H9 (cell line): ENCODE data around the gene CCDC91. TPM values are rescaled to one million over a fixed set of nuclear protein-coding genes. Genes with fewer than 3 reads are reported as not detected.

Source experiments
- DNase-seq: peaks from one replicate; pipeline ENCODE4 v3.0.0-alpha.2; 2017
- H2AFZ ChIP-seq: one replicate; pipeline ENCODE4 v1.6.1; 2013; ENCODE audit warnings: mild to moderate bottlenecking, low read length, control low read depth, moderate library complexity
- H2AK5ac ChIP-seq: 2 replicates; pipeline ENCODE4 v1.6.1; 2013; ENCODE audit warnings: low read length, control low read depth, mixed read lengths; ENCODE audit not compliant: insufficient read length
- H2BK120ac ChIP-seq: one replicate; pipeline ENCODE4 v1.6.1; 2013; ENCODE audit warnings: low read depth, mild to moderate bottlenecking, low read length, control low read depth, inconsistent platforms; ENCODE audit not compliant: poor library complexity, severe bottlenecking
- H2BK12ac ChIP-seq: 2 replicates; pipeline ENCODE4 v1.6.1; 2013; ENCODE audit warnings: low read length, control low read depth, mixed read lengths, low read depth; ENCODE audit not compliant: insufficient read length
- H2BK15ac ChIP-seq: 2 replicates; pipeline ENCODE4 v1.6.1; 2013; ENCODE audit warnings: low read depth, low read length, control low read depth
- H2BK20ac ChIP-seq: one replicate; pipeline ENCODE4 v1.6.1; 2013; ENCODE audit warnings: low read depth, mild to moderate bottlenecking, low read length, control low read depth, inconsistent platforms; ENCODE audit not compliant: poor library complexity, severe bottlenecking
- H2BK5ac ChIP-seq: 2 replicates; pipeline ENCODE4 v1.6.1; 2013; ENCODE audit warnings: low read length, control low read depth, mixed read lengths; ENCODE audit not compliant: insufficient read length
- H3K14ac ChIP-seq: 2 replicates; pipeline ENCODE4 v1.6.1; 2013; ENCODE audit warnings: low read length, control low read depth; ENCODE audit not compliant: insufficient read depth
- H3K18ac ChIP-seq: 2 replicates; pipeline ENCODE4 v1.6.1; 2013; ENCODE audit warnings: low read depth, mild to moderate bottlenecking, mixed read lengths, low read length, control low read depth; ENCODE audit not compliant: insufficient read length
- H3K23ac ChIP-seq: 2 replicates; pipeline ENCODE4 v1.6.1; 2013; ENCODE audit warnings: low read length, control low read depth, mixed read lengths, low read depth; ENCODE audit not compliant: insufficient read length
- H3K23me2 ChIP-seq: 2 replicates; pipeline ENCODE4 v1.6.1; 2013; ENCODE audit warnings: low read depth, mild to moderate bottlenecking, mixed read lengths, low read length, control low read depth; ENCODE audit not compliant: insufficient read length, poor library complexity, severe bottlenecking
- H3K27ac ChIP-seq: 2 replicates; pipeline ENCODE4 v1.5.1; 2013; ENCODE audit warnings: low read length, control low read depth, mixed read lengths, low read depth; ENCODE audit not compliant: insufficient read length
- H3K27me3 ChIP-seq: 2 replicates; pipeline ENCODE4 v1.6.1; 2013; ENCODE audit warnings: low read length, control low read depth, inconsistent platforms; ENCODE audit not compliant: insufficient read depth
- H3K4ac ChIP-seq: 2 replicates; pipeline ENCODE4 v1.6.1; 2013; ENCODE audit warnings: low read depth, mild to moderate bottlenecking, control low read depth, inconsistent platforms, low read length, moderate library complexity
- H3K4me1 ChIP-seq: 2 replicates; pipeline ENCODE4 v1.6.1; 2013; ENCODE audit warnings: low read length, control low read depth, inconsistent platforms; ENCODE audit not compliant: insufficient read depth
- H3K4me2 ChIP-seq: 2 replicates; pipeline ENCODE4 v1.6.1; 2013; ENCODE audit warnings: low read length, control low read depth, mixed read lengths; ENCODE audit not compliant: insufficient read length, insufficient read depth
- H3K56ac ChIP-seq: 2 replicates; pipeline ENCODE4 v1.6.1; 2013; ENCODE audit warnings: low read depth, mild to moderate bottlenecking, mixed read lengths, low read length, control low read depth; ENCODE audit not compliant: insufficient read length
- H3K79me1 ChIP-seq: 2 replicates; pipeline ENCODE4 v1.6.1; 2013; ENCODE audit warnings: low read depth, mild to moderate bottlenecking, moderate library complexity, low read length, control low read depth, inconsistent platforms; ENCODE audit not compliant: insufficient read depth, poor library complexity, severe bottlenecking
- H3K79me2 ChIP-seq: 2 replicates; pipeline ENCODE4 v1.6.1; 2013; ENCODE audit warnings: low read length, control low read depth, inconsistent platforms; ENCODE audit not compliant: insufficient read depth
- H3K9ac ChIP-seq: 2 replicates; pipeline ENCODE4 v1.6.1; 2013; ENCODE audit warnings: low read length, control low read depth, mixed read lengths; ENCODE audit not compliant: insufficient read length; ENCODE audit errors: extremely low read depth
- H3K9me3 ChIP-seq: one replicate; pipeline ENCODE4 v1.6.1; 2013; ENCODE audit warnings: low read depth, low read length, inconsistent platforms; ENCODE audit not compliant: control insufficient read depth
- H3T11ph ChIP-seq: one replicate; pipeline ENCODE4 v1.6.1; 2013; ENCODE audit warnings: mild to moderate bottlenecking, low read length, control low read depth, inconsistent platforms
- H4K20me1 ChIP-seq: one replicate; pipeline ENCODE4 v1.6.1; 2013; ENCODE audit not compliant: control insufficient read depth, insufficient read length, insufficient read depth
- H4K5ac ChIP-seq: 2 replicates; pipeline ENCODE4 v1.6.1; 2013; ENCODE audit warnings: low read depth, mild to moderate bottlenecking, mixed read lengths, low read length, control low read depth; ENCODE audit not compliant: insufficient read length
- H4K8ac ChIP-seq: replicated peaks from 2 replicates; pipeline ENCODE4 v1.6.1; 2013; ENCODE audit warnings: low read length, control low read depth, mixed read lengths, low read depth; ENCODE audit not compliant: insufficient read length
- H4K91ac ChIP-seq: 2 replicates; pipeline ENCODE4 v1.6.1; 2013; ENCODE audit warnings: low read depth, mild to moderate bottlenecking, moderate library complexity, mixed read lengths, low read length, control low read depth; ENCODE audit not compliant: insufficient read length
- H3K27ac Mint-ChIP-seq, 3 experiments: 2 replicates in 2 of 3; 3 replicates in 1 of 3; pipeline ENCODE4 v1.8.0; 2020 to 2021; ENCODE audit warnings: mixed read lengths in 3 of 3, mild to moderate bottlenecking in 1 of 3, moderate library complexity in 1 of 3
- H3K27me3 Mint-ChIP-seq: 2 replicates; pipeline ENCODE4 v1.8.0; 2021; ENCODE audit warnings: low read depth, mild to moderate bottlenecking, moderate library complexity, mixed read lengths
- H3K36me3 Mint-ChIP-seq, 3 experiments: 2 replicates in 2 of 3; 3 replicates in 1 of 3; pipeline ENCODE4 v1.8.0; 2020 to 2021; ENCODE audit warnings: low read depth in 3 of 3, mixed read lengths in 3 of 3; ENCODE audit not compliant: insufficient read depth in 1 of 3
- H3K4me1 Mint-ChIP-seq, 2 experiments: 2 replicates each; pipeline ENCODE4 v1.8.0; 2020; ENCODE audit warnings: mixed read lengths in 2 of 2
- H3K4me3 Mint-ChIP-seq, 2 experiments: 2 replicates in 1 of 2; 3 replicates in 1 of 2; pipeline ENCODE4 v1.8.0; 2020 to 2021; ENCODE audit warnings: mild to moderate bottlenecking in 2 of 2, mixed read lengths in 2 of 2, moderate library complexity in 1 of 2
- H3K9me3 Mint-ChIP-seq, 2 experiments: 2 replicates in 1 of 2; 3 replicates in 1 of 2; pipeline ENCODE4 v1.8.0; 2020; ENCODE audit warnings: mild to moderate bottlenecking in 2 of 2, mixed read lengths in 2 of 2, moderate library complexity in 1 of 2
- CTCF ChIP-seq: fragments of 200-600 bp; sonication (generic); conservative IDR thresholded peaks from 3 replicates; pipeline ENCODE4 v1.8.0; 2021; ENCODE audit warnings: antibody characterized with exemption, mild to moderate bottlenecking
- WGBS: extraction: QIAGEN DNeasy Blood & Tissue Kit; methylation state at CpG from one replicate; pipeline ENCODE4 v1.1.7; 2013; ENCODE audit warnings: missing lambda C conversion rate, low lambda C conversion rate, mixed read lengths; ENCODE audit not compliant: insufficient read length; ENCODE audit errors: extremely low coverage; 5-methylcytosine and 5-hydroxymethylcytosine counted together
- total RNA-seq: library from RNA; stranded (reverse); gene quantifications from 2 replicates; pipeline ENCODE4 v1.2.1, GENCODE V29; 2021

The CCDC91 gene
- total RNA-seq, 1 experiment from 2014 or later = 22.7 TPM

- Histone ChIP-seq H3K4me2 (no peak overlapping the region), H3K56ac (no peak overlapping the region), H2BK15ac (no peak overlapping the region), H3K4me1 (no peaks in the 10 kb centered on the region), H2AFZ (no peak overlapping the region), H2BK12ac (no peak overlapping the region), H3K4ac (no peak overlapping the region), H3K9ac (no peak overlapping the region), H3K79me1 (no peaks in the 10 kb centered on the region), H2BK120ac (no peak overlapping the region), H4K20me1 (no peaks in the 10 kb centered on the region), H2BK20ac (no peak overlapping the region), H4K91ac (no peak overlapping the region), H3K79me2 (no peaks in the 10 kb centered on the region), H3T11ph (no peak overlapping the region), H3K23ac (no peak overlapping the region), H2BK5ac (no peak overlapping the region), H4K8ac (no peak overlapping the region), H3K27ac (no peak overlapping the region), H3K14ac (no peak overlapping the region), H3K18ac (no peak overlapping the region), H3K27me3 (no peaks in the 10 kb centered on the region), H2AK5ac (no peak overlapping the region), H4K5ac (no peak overlapping the region), H3K23me2 (no peaks in the 10 kb centered on the region), H3K9me3 (no peaks in the 10 kb centered on the region)
- no peak for TF ChIP-seq CTCF
- Mint-ChIP-seq H3K27ac (peak overlapping the region in 1 of 3 experiments; percentile 50; a peak in 1 of 7 replicates), H3K9me3 (no peaks in the 10 kb centered on the region), H3K27me3 (no peaks in the 10 kb centered on the region), H3K4me1 (peaks cover 4% of the 10 kb centered on the region in 2 experiments), H3K4me3 (no peak overlapping the region), H3K36me3 (no peaks in the 10 kb centered on the region; a peak in 1 of 7 replicates)
- DNase-seq = no peak
- WGBS = no CpG with 5 or more reads among the region's 2 CpGs
Observed at GRCh38 chr12:28306535-28306934, 116.3 kb downstream of the CCDC91 start.
